ENCODE data around the gene INF2.

INF2 gene

DNA sequence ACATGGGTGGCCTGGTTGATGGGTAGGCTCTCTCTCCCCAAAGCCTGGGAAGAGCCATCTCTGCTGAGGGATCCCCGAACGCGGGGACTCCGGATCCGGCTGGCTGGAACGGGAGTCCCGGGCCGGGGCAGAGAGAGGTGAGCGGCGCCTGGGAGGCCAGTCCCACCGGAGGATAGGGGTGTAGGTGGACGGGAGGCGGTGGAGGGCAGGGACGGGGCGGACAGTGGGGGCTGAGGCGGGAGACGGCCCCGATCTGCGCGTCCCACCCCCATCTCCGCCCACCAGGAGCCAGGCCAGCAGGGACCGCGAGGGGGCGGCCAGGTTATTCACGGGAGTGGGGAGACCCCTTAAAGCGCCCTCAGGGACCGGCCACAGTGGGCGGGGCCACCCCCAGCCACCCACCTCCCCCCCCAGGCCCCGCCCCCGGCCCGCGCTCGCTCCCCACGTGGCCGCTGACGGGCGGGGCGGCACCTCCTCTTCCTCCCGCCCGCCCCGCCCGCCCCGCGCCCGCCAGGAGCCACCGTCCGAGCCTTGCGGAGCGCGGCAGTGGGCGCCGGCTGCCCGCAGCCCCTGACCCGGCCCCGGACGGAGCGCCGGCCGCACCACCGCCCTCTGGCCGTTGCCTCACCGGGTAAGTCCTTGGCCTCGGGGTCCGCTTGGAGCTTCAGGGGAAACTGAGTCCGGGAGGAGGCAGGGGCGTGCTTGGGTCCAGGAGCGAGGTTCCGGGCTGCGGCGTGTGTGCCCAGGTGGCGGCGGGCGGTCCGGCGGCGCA is at the start of gene INF2:
INF2 (plus strand) TSS at position 510 of the 772 bp plus-strand sequence. CDS start 11,748 bp downstream, outside the sequence.
- intact Hi-C loops (cut with micrococcal nuclease): loop anchor here (1.0 kb wide), 1 partner anchor 39 kb away; no protein-coding TSS in a partner anchor
- Mint-ChIP-seq H3K36me3 (ENCODE audit: low read depth) (peaks cover 42% of the 10 kb centered on the region), H3K4me1 (ENCODE audit: low read depth) (peaks cover 85% of the 10 kb centered on the region), H3K4me3 (peak within 1 kb of the TSS; percentile 86), H3K9me3 (no peaks in the 10 kb centered on the region), H3K27me3 (peaks cover 19% of the 10 kb centered on the region), H3K27ac (peak within 1 kb of the TSS; percentile 84)

DNA sequence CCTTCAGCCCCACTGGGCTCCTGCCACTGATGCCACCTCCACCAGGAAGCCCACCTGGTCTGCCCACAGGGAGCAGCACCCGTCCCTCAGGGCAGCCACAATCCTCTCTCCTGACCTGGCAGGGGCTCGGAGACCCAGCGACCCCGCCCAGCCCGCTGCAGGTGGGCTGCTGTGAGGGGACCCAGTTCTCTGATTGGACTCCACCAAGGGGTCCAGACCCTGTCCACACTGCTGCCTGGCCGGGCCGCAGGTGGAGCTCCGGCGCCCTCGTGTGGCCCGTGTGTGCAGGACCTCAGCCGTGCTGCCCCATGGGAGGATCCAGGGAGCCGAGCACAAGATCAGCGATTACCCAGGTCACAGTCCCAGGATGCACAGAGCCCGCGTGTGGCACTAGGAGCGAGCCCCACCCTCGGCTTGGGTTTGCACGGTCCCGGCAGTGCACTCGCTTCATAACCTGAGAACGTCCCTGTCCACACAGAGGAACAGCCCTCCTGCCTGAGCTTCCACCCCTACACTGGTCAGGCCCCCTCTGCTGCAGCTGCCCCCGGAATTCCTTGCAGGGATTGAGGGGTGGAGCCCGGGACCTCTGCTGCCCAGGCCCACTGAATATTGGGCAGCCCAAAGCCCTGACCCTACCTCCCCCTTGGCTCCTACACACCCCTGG is 49.4 kb upstream of the INF2 start:
- no peak overlapping the region for H3K4me3 Mint-ChIP-seq
- no peak overlapping the region for H3K27ac Mint-ChIP-seq
- no peaks in the 10 kb centered on the region for H3K36me3 Mint-ChIP-seq (ENCODE audit: low read depth)
- H3K9me3 Mint-ChIP-seq: no peaks in the 10 kb centered on the region
- peaks cover 36% of the 10 kb centered on the region for H3K27me3 Mint-ChIP-seq
- intact Hi-C loops (cut with micrococcal nuclease): loop anchor here (2.0 kb wide), 1 partner anchor 561 kb away; no protein-coding TSS in a partner anchor
- peaks cover 36% of the 10 kb centered on the region for H3K4me1 Mint-ChIP-seq (ENCODE audit: low read depth)

DNA sequence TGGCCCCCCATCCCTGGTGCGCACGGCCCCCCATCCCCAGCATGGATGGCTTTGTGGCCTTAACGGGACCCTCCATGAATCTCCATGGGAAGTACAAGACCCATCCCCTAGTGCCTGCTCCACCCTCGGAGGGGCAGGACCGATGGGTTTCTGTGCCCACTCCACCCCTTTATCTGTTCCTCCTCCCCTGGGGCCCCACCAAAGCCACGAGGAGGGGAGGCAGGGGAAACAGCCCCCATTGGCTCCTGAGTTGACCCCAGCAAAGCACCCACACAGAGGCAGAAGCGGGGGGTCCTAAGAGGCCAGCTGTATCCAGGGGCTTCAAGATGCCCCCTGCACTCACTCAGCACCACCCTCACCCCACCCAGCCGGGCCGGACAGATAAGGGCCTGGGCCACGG is 48.7 kb upstream of the INF2 start:
- intact Hi-C loops (cut with micrococcal nuclease): loop anchor here (2.0 kb wide), 1 partner anchor 562 kb away; no protein-coding TSS in a partner anchor
- H3K36me3 Mint-ChIP-seq (ENCODE audit: low read depth): no peaks in the 10 kb centered on the region
- H3K9me3 Mint-ChIP-seq: no peaks in the 10 kb centered on the region
- no peak overlapping the region for H3K27ac Mint-ChIP-seq
- H3K4me3 Mint-ChIP-seq: no peak overlapping the region
- peaks cover 40% of the 10 kb centered on the region for H3K4me1 Mint-ChIP-seq (ENCODE audit: low read depth)
- peaks cover 34% of the 10 kb centered on the region for H3K27me3 Mint-ChIP-seq

DNA sequence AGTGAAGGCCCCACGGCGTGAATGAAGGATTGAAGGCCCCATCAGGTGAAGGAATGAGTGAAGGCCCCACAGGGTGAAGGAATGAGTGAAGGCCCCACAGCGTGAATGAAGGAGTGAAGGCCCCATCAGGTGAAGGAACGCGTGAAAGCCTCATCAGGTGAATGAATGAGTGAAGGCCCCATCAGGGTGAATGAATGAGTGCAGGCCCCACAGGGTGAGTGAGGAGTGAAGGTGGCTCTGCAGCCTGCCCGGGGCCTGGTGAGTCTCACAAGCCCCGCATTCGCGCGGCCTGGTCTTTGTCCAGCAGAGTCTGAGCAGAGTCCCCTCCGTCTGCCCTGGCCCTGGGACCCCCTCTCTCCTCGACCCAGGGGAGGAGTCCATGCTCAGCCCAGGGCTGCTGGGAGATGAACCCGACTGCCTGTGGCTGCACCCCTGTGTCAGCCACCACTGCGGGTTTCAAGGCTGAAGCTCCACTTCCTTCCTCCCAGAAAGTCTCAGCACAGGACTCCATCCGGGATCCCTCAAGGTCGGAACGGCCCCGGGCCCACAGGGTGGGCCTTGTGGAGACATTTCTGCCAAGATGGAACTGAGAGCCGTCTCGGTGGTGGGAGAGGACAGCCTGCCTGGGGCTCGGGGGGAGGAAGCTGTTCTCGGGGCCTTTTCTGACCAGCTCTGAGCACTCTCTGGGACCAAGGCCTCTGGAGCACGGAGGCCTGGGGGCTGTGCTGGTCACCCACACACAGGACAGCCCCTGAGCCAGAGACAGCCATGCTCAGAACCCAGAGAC is 47.5 kb upstream of the INF2 start:
- Mint-ChIP-seq H3K27me3 (peaks cover 34% of the 10 kb centered on the region), H3K4me3 (no peak overlapping the region), H3K4me1 (ENCODE audit: low read depth) (peaks cover 52% of the 10 kb centered on the region), H3K9me3 (no peaks in the 10 kb centered on the region), H3K36me3 (ENCODE audit: low read depth) (no peaks in the 10 kb centered on the region), H3K27ac (peak overlapping the region; percentile 63)
- intact Hi-C loops (cut with micrococcal nuclease): loop anchor here (2.0 kb wide), 1 partner anchor 563 kb away; no protein-coding TSS in a partner anchor

DNA sequence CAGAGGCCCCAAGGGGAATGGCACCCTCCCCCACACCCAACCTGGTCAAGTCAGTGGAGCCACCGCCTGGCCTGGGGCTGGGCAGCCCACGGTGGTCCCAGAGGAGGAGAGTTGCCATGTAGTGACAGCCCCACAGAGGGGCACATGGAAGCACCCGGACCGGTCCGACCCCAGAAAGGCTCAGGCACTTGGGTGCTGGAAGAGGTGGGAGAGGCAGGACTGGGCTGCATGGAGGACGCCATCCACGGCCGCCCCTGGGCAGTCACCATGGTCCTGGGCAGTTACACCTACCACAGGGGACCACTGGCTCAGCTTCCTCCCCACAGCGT is 46.9 kb upstream of the INF2 start:
- Mint-ChIP-seq H3K4me3 (no peak overlapping the region), H3K4me1 (ENCODE audit: low read depth) (peaks cover 58% of the 10 kb centered on the region), H3K27ac (peak overlapping the region; percentile 63), H3K9me3 (no peaks in the 10 kb centered on the region), H3K36me3 (ENCODE audit: low read depth) (no peaks in the 10 kb centered on the region), H3K27me3 (peaks cover 32% of the 10 kb centered on the region)
- intact Hi-C loops (cut with micrococcal nuclease): no loop called here

DNA sequence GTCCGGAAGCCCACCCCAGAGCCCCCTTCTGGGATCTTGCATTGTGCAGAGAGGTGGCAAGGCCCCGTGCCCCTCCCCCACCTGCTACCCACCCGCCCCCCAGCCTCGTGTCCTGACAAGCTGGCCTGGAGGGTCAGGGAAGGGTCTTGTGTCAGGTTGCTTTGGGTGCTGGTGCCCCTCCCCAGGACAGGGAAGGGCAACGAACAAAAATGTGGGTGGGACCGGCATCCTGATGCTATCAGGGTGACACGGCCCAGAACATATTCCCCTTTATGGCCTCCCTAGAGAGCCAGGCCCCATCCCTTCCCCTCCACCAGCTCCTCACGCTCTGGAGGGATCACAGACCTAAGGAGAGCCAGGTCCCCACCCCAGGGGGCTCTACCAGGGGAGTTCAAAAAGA is 46.1 kb upstream of the INF2 start:
- H3K4me3 Mint-ChIP-seq: no peak overlapping the region
- intact Hi-C loops (cut with micrococcal nuclease): no loop called here
- no peaks in the 10 kb centered on the region for H3K9me3 Mint-ChIP-seq
- H3K27ac Mint-ChIP-seq: no peak overlapping the region
- H3K36me3 Mint-ChIP-seq (ENCODE audit: low read depth): no peaks in the 10 kb centered on the region
- peaks cover 61% of the 10 kb centered on the region for H3K4me1 Mint-ChIP-seq (ENCODE audit: low read depth)
- H3K27me3 Mint-ChIP-seq: peaks cover 27% of the 10 kb centered on the region

DNA sequence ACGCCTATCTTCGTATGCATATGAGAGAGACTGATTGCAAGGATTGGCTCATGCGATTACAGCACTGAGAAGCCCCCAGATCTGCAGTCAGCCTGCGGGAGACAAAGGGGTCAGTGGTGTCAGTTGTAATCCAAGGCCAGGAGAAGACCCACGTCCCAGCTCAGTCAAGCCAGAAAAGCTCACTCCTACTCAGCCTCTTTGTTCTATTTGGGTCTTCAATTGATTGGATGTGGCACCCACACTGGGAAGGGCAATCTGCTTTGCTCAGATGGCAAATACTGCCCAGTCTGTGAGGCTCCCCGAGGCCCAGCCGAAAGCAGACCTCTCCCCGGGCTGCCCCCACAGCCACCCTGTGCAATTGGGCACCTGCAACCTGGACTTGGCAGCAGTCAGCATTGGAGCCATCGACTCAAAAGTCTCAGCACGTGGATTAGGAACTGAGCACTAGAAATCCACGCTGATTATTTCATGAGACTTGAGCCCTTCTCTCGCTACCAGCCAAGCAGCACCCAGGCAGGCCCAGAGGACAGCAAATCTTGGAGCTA is 45.3 kb upstream of the INF2 start:
- Mint-ChIP-seq H3K27me3 (peaks cover 18% of the 10 kb centered on the region), H3K27ac (no peak overlapping the region), H3K4me1 (ENCODE audit: low read depth) (peaks cover 70% of the 10 kb centered on the region), H3K36me3 (ENCODE audit: low read depth) (no peaks in the 10 kb centered on the region), H3K4me3 (no peak overlapping the region), H3K9me3 (no peaks in the 10 kb centered on the region)
- intact Hi-C loops (cut with micrococcal nuclease): no loop called here

DNA sequence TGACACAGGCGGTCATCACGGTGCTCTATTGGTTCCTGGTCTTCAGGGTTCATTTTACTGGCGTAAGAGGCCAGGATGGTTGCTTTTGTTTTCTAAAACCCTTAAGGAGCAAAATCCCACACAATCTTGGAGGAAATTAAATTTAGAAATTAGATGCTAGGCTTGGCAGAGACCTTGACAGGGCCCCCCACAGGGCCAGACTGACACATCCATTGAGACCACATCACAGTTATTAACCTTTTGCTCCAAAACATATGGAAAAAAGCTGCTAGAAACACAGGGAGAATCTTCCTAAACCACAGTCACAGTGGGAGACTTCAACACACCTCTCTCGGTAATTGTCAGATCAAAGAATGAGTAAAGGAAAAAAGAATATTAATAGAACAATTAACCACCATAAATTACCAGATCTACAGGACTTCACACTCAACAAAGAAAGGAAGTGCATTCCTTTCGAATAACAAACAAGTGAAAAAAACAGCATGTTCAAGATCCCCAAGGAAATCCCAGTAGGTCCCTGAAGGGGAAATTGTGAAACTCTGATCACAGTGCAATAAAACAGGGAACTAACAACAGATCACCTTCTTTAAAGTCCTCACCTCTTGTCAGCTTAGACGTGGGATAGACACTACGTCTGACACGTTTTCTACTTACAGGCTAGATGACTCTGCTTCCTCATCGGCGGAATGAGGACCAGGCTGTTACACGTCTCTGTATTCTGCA is 44.6 kb upstream of the INF2 start:
- Mint-ChIP-seq H3K27me3 (peaks cover 12% of the 10 kb centered on the region), H3K4me1 (ENCODE audit: low read depth) (peaks cover 74% of the 10 kb centered on the region), H3K27ac (no peak overlapping the region), H3K36me3 (ENCODE audit: low read depth) (no peaks in the 10 kb centered on the region), H3K4me3 (no peak overlapping the region), H3K9me3 (no peaks in the 10 kb centered on the region)
- intact Hi-C loops (cut with micrococcal nuclease): no loop called here

DNA sequence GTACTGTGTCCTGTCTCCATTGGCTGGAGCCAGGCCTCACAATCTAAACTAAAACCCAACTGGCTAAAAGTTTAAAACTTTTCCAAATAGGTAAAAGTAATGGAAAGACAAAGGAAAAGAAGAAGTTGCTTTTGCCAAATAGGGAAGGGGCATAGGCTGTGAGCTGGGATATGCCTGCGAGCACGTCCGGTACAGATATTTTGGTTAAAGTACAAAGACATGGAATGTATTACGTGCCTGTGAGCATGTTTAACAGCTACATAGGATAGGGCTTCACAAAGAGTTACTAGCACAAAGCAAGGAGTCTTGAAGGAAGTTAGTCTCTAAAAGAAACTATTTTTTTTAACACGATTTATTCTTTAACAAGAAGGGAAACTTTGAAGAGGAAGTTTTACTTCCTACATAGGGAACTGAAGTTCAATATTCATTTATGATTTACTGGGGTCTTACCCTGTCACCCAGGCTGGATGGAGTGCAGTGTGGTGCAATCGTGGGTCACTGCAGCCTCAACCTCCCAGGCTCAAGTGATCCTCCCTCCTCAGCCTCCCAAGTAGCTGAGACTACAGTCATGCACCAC is 41.9 kb upstream of the INF2 start:
- Mint-ChIP-seq H3K27me3 (peaks cover 10% of the 10 kb centered on the region), H3K9me3 (peaks cover 7% of the 10 kb centered on the region), H3K36me3 (ENCODE audit: low read depth) (no peaks in the 10 kb centered on the region), H3K4me1 (ENCODE audit: low read depth) (peaks cover 58% of the 10 kb centered on the region), H3K27ac (peak overlapping the region; percentile 74), H3K4me3 (peak overlapping the region; percentile 9)
- intact Hi-C loops (cut with micrococcal nuclease): no loop called here

DNA sequence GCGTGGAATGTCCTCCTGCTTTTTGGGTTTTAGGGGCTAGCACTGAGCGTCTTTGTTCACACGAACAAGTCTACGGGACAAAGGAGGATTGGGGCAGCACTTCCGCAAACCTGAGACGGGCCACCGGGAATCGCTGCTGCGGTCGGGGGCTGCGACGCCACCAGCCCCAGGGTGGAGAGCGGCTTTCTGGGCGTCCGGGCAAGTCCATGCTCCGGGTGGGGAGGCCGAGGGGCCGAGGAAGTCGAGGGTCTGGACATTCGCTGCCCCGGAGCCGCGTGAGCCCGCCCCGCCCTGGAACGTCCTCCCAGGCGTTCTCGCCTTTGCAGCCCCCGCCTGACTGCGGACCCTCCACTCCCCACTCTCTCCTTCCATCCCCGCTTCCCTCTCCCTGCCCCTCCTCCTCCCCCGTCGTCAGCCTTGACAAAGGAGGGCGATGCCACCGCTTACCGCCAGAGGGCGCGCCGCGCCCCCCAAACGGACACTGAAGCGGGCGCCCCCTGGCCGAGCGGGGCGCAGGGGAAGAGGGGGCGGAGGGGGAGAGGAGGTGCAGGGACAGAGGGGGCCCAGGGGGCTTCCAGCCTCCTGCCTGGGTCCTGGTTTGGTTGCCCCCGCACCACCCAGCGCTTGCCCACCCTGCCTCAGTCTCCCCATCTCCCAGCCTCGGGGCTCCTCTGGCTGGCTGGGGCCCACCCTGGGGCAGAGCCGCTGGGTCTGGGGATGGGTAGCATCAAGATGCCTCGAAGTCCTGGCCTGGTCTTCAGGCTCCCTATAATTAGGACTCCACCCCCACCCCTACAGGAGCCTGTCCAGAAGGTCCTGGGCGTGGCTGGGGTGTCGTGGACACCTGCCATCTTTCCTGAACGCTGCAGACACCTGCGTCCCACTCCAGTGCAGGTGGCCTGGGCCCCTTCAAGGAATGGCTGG is 39.1 kb upstream of the INF2 start:
- peak overlapping the region; percentile 82 for H3K27ac Mint-ChIP-seq
- intact Hi-C loops (cut with micrococcal nuclease): loop anchor here (1.0 to 2.0 kb wide), 2 partner anchors 39 to 58 kb away; partner anchors contain the start of gene INF2
- H3K4me1 Mint-ChIP-seq (ENCODE audit: low read depth): peaks cover 55% of the 10 kb centered on the region
- H3K4me3 Mint-ChIP-seq: peak overlapping the region; percentile 73
- H3K36me3 Mint-ChIP-seq (ENCODE audit: low read depth): peaks cover 7% of the 10 kb centered on the region
- H3K9me3 Mint-ChIP-seq: peaks cover 22% of the 10 kb centered on the region
- peaks cover 15% of the 10 kb centered on the region for H3K27me3 Mint-ChIP-seq

DNA sequence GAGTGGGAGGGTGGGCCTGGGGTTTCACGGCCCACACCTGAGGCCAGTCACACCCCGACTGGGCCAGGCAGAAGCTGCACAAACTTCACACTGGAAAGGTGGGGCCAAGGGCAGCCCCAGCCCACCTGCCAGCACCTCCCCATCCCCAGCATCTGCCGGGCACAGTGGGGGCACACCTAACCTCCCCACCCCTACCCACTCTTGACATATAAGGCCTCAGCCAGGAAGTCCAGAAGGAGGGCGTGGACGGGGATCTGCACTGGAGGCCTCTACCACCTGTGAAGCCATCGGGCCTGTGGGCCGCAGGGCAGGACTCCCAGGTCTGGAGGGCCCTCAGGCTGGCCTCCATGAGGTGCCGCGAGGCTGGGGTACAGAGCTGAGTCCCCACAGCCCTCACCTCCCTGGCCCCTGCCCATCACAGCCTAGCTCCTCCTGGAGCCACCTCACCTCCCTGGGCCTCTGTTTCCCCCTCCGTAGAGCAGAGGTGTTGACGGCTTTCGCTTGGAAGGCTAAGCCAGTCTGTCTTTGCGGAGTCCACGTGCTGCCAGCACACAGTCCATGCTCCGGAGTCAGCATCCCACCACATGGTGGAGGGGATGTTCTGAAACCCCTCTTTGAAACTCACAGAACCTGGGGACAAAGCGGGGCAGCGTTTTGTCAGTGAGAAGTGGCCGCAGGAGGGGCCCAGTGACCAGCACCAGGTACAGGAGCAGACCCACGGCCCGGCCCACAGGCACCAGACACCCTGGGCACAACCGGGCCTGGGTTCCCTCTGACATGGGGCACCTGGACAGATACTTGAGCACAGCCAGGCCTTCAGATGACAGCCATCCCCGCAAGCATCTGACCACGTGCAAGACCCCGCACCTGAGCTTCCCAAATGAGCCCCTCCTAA is 38.2 kb upstream of the INF2 start:
- Mint-ChIP-seq H3K9me3 (peaks cover 22% of the 10 kb centered on the region), H3K27me3 (peaks cover 23% of the 10 kb centered on the region), H3K4me3 (no peak overlapping the region), H3K4me1 (ENCODE audit: low read depth) (peaks cover 58% of the 10 kb centered on the region), H3K27ac (peak overlapping the region; percentile 82), H3K36me3 (ENCODE audit: low read depth) (peaks cover 7% of the 10 kb centered on the region)
- intact Hi-C loops (cut with micrococcal nuclease): loop anchor here (1.0 to 2.0 kb wide), 2 partner anchors 38 to 58 kb away; partner anchors contain the start of gene INF2
